Naive B cell (primary cell): ENCODE results near the gene WEE1. TPM values are rescaled to one million over a fixed set of nuclear protein-coding genes. Genes with fewer than 3 reads are reported as not detected.
"Not testable (repeated sequence)": the region's sequence is repeated elsewhere in the genome, so short reads cannot be mapped to it uniquely, and the experiment has no call there.

Source experiments
- ATAC-seq, 2 donors: fragments of 150-1000 bp; cut with Tn5 transposase; 2 replicates each; pipeline ENCODE4 v1.10.0; 2021; ENCODE audit warnings: low read depth in 2 of 2, mild to moderate bottlenecking in 2 of 2, moderate library complexity in 2 of 2
- DNase-seq: peaks from one replicate; pipeline ENCODE4 v3.0.0; 2022
- H3K27ac Mint-ChIP-seq, 6 donors: one replicate each; pipeline ENCODE4 v1.8.0; 2020 to 2022; ENCODE audit warnings: mild to moderate bottlenecking in 6 of 6, mixed read lengths in 6 of 6, moderate library complexity in 5 of 6, inconsistent platforms in 2 of 6
- H3K27me3 Mint-ChIP-seq, 3 donors: one replicate each; pipeline ENCODE4 v1.8.0; 2021 to 2022; ENCODE audit warnings: mixed read lengths in 3 of 3, mild to moderate bottlenecking in 1 of 3
- H3K36me3 Mint-ChIP-seq, 2 donors: one replicate each; pipeline ENCODE4 v1.8.0; 2020 to 2022; ENCODE audit warnings: mixed read lengths in 2 of 2, inconsistent platforms in 1 of 2, mild to moderate bottlenecking in 1 of 2
- H3K4me1 Mint-ChIP-seq, 3 donors: one replicate each; pipeline ENCODE4 v1.8.0; 2020 to 2022; ENCODE audit warnings: mixed read lengths in 3 of 3, inconsistent platforms in 1 of 3, mild to moderate bottlenecking in 1 of 3, moderate library complexity in 1 of 3
- H3K4me3 Mint-ChIP-seq, 8 donors: one replicate each; pipeline ENCODE4 v1.8.0; 2020 to 2022; ENCODE audit warnings: mild to moderate bottlenecking in 8 of 8, mixed read lengths in 8 of 8, moderate library complexity in 8 of 8, inconsistent platforms in 2 of 8
- H3K9me3 Mint-ChIP-seq, 7 donors: one replicate each; pipeline ENCODE4 v1.8.0; 2020 to 2022; ENCODE audit warnings: mixed read lengths in 7 of 7, mild to moderate bottlenecking in 5 of 7, inconsistent platforms in 2 of 7, moderate library complexity in 1 of 7
- polyA plus RNA-seq, 6 donors: library from polyadenylated mRNA; unstranded; fragments of 300-500 nt; fragmentation: Illumina TruSeq; gene quantifications; one replicate each; pipeline ENCODE4 v1.2.3, GENCODE V29; 2021; ENCODE audit warnings: low read depth in 6 of 6

The WEE1 gene
- polyA plus RNA-seq, 6 donors from 2014 or later: 9.6 to 20.6 (median 16.2) TPM

- ATAC-seq: no peak
- H3K27me3 Mint-ChIP-seq: no peaks in the 10 kb centered on the region
- H3K36me3 Mint-ChIP-seq: no peaks in the 10 kb centered on the region
- no peak for DNase-seq
- H3K4me1 Mint-ChIP-seq: peaks cover 35 to 68% (median 45%) of the 10 kb centered on the region in 3 donors
- H3K27ac Mint-ChIP-seq: peak overlapping the region in 1 of 6 donors; percentile 53
- peak overlapping the region in 2 of 8 donors; percentile 30 to 42 for H3K4me3 Mint-ChIP-seq
- H3K9me3 Mint-ChIP-seq: peaks cover 0 to 3% (median 0%) of the 10 kb centered on the region in 7 donors
Observed at GRCh38 chr11:9609841-9610240, 36.4 kb downstream of the WEE1 start.

DNA sequence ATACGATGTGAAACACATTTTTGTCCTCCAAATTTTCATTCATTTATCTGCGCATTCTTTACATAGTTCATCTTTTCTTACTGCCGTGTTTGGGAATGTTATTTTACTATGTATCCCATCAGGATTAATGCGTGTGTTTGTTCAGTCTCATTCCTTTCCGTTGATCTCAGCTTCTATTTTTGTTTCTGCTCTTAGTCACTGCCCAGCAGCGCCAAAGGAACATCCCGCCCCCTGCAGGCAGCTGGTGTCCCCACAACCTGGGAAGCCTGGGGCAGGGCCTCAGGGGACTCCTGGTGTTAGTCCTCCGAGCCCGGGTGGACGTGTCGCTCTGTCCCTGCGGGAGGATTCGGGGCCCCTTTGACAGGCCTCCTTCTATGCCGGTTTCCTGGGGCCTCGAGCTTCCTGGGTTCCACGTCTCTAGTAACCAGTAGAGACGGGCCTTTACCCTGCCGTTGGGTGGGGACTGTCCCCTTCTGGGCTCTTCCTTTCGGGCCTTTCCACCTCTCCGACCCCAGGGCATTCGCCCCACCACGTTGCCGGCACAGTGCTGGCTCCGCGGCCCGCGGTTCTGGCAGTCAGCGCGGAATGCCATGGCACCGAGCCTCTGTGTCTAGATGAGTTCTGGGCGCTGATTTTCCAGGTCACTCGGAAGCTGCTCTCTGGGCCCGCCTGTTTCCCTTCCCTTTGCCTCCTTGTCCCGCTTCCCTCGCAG is 39.8 kb downstream of the WEE1 start:
- H3K4me3 Mint-ChIP-seq: peak overlapping the region; percentile 85 to 98 (median 94)
- H3K9me3 Mint-ChIP-seq: peaks cover 0 to 6% (median 0%) of the 10 kb centered on the region in 7 donors
- DNase-seq (peak; percentile 79), ATAC-seq (peak; percentile 18 to 24)
- peaks cover 0 to 8% of the 10 kb centered on the region in 2 donors for H3K36me3 Mint-ChIP-seq
- peak overlapping the region; percentile 98 to 100 (median 99) for H3K27ac Mint-ChIP-seq
- no peaks in the 10 kb centered on the region for H3K27me3 Mint-ChIP-seq
- H3K4me1 Mint-ChIP-seq: peaks cover 60 to 88% (median 69%) of the 10 kb centered on the region in 3 donors

DNA sequence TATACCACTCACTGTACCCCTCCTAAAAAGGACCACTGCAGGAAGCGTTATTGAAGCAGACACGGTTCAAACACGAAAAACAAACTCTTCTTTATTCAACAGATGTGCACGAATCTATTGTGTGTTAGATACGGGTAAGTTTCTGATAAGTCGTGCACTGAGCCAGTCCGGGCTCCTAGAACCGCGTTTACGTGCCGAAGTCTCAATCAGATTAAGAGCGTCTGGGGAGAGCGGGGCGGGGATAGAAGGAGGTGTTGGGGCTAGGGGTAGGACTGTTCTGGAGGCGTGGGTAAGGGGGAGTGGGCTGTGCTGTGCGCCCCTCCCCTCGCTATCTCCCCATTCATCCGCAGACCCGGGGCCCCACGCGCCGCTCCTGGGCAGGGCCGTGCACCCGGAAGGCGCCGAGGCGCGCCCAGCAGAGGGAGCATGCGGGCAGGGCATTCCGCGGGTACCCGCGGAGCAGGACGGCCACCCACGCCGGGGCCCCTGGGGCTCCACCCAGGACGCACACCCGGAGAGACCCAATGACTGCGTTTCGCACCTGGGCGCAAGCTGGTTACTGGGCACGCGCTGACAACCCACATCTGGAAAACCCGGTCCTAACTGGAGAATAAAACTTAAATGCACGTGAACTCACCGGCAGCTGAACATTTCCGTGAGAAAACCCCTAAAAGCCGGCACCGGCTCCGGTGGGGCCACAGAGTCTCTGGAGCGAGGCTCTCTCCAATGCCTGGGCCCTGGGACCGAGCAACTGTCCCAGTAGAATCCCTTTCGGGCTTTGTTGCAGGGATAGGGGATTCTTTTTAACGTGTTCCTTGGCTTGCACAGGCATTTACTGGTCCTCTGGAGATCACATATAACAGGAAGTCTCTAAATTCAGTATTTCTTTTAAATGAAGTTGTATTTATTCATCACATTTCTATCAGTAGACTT is 40.6 kb downstream of the WEE1 start:
- H3K27me3 Mint-ChIP-seq: no peaks in the 10 kb centered on the region

GRCh38 chr11:9615031-9615451 is 41.6 kb downstream of the WEE1 start:
- peaks cover 63 to 90% (median 73%) of the 10 kb centered on the region in 3 donors for H3K4me1 Mint-ChIP-seq
- H3K27me3 Mint-ChIP-seq: no peaks in the 10 kb centered on the region
- peak overlapping the region; percentile 98 to 100 (median 100) for H3K27ac Mint-ChIP-seq
- ATAC-seq (peak; percentile 63 to 67), DNase-seq (peak; percentile 89)
- peaks cover 0 to 8% of the 10 kb centered on the region in 2 donors for H3K36me3 Mint-ChIP-seq
- peaks cover 0 to 3% (median 0%) of the 10 kb centered on the region in 7 donors for H3K9me3 Mint-ChIP-seq
- peak overlapping the region; percentile 85 to 98 (median 90) for H3K4me3 Mint-ChIP-seq

More for the DNA sequence above, 40.6 kb downstream of the WEE1 start:
- DNase-seq: peak; percentile 95
- Mint-ChIP-seq H3K36me3 (peaks cover 0 to 8% of the 10 kb centered on the region in 2 donors), H3K4me1 (peaks cover 59 to 89% (median 69%) of the 10 kb centered on the region in 3 donors), H3K4me3 (peak overlapping the region; percentile 85 to 98 (median 94)), H3K27ac (peak overlapping the region; percentile 98 to 100 (median 100)), H3K9me3 (peaks cover 0 to 6% (median 0%) of the 10 kb centered on the region in 7 donors)
- ATAC-seq: peak; percentile 68 to 69

DNA sequence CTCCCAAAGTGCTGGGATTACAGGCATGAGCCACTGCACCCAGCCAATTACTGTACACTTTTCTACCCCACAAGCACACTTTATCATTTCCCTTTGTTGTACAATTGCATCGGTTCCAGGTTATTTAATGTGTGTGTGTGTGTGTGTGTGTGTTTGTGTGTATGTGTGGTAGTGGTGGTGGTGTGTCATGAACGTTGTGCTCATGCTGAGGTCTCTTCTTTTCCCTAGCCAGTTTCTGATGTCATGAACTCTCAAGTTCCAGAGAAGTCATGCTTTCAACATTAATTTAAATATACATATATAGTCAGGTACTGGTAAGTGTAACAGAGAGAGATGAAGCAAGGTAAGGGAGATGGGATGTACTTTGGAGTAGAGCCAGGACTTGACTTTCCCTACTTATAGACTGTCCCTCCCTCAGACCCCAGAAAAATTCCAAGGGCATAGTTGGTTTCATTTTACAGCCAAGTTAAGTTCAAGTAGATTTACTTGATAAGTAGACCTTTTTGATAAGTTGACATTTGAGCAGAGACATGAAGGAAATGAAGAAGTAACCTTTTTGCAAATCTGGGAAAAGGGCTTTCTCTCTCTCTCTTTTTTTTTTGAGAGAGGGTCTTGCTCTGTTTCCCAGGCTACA is 42.7 kb downstream of the WEE1 start:
- Mint-ChIP-seq H3K27me3 (no peaks in the 10 kb centered on the region), H3K27ac (peak overlapping the region; percentile 98 to 100 (median 100)), H3K4me3 (peak overlapping the region; percentile 15 to 98 (median 90)), H3K9me3 (peaks cover 0 to 3% (median 0%) of the 10 kb centered on the region in 7 donors), H3K4me1 (peaks cover 61 to 85% (median 73%) of the 10 kb centered on the region in 3 donors), H3K36me3 (peaks cover 0 to 8% of the 10 kb centered on the region in 2 donors)
- ATAC-seq (no peak), DNase-seq (no peak)

DNA sequence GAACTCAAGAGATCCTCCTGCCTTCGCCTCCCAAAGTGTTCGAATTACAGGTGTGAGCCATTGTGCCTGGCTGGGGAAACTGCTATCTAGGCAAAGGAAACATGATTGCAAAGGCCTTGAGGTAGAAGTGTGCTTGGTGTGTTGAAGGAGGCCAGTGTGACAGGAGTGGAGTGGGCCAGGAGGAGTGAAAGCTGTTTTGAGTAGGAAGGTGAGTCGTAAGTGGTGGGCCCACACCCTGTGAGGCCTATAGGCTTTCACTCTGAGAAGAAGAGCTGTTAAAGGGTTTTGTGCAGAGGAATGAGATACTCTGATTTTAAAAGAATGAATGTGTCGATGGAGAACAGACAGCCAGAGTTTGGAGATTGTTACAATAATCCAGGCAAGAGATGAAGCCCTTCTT is 43.4 kb downstream of the WEE1 start:
- Mint-ChIP-seq H3K9me3 (peaks cover 0 to 3% (median 0%) of the 10 kb centered on the region in 7 donors), H3K4me3 (peak overlapping the region in 6 of 8 donors; percentile 23 to 92 (median 74)), H3K4me1 (peaks cover 61 to 85% (median 77%) of the 10 kb centered on the region in 3 donors), H3K27me3 (no peaks in the 10 kb centered on the region), H3K27ac (peak overlapping the region; percentile 98 to 100 (median 100)), H3K36me3 (peaks cover 0 to 8% of the 10 kb centered on the region in 2 donors)
- DNase-seq (no peak), ATAC-seq (no peak)

GRCh38 chr11:9617940-9618339 is 44.5 kb downstream of the WEE1 start:
- H3K27me3 Mint-ChIP-seq: no peaks in the 10 kb centered on the region
- peaks cover 60 to 82% (median 78%) of the 10 kb centered on the region in 3 donors for H3K4me1 Mint-ChIP-seq
- no peak for ATAC-seq
- peaks cover 0 to 3% (median 0%) of the 10 kb centered on the region in 7 donors for H3K9me3 Mint-ChIP-seq
- peaks cover 0 to 8% of the 10 kb centered on the region in 2 donors for H3K36me3 Mint-ChIP-seq
- no peak for DNase-seq
- H3K4me3 Mint-ChIP-seq: peak overlapping the region in 6 of 8 donors; percentile 30 to 79 (median 54)
- peak overlapping the region; percentile 98 to 100 (median 100) for H3K27ac Mint-ChIP-seq

DNA sequence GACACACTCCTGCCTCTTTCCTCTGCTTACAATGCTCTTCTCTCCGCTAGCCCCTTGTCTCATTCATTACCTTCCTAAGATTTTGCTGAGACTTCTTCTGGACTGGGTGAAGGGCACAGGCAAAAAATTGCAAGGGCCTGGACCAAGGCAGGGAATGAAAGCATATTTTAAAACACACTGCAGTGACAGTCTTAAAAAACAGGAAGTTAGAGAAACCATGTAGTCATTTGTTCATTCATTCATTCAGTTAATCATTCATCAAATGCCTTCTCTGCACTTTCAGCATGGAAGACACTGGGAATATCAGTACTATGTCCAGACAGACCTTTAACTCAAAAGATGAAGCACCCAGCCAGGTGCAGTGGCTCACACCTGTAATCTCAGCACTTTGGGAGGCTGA is 45.5 kb downstream of the WEE1 start:
- H3K27me3 Mint-ChIP-seq: no peaks in the 10 kb centered on the region
- no peak for ATAC-seq
- H3K4me1 Mint-ChIP-seq: peaks cover 51 to 75% (median 70%) of the 10 kb centered on the region in 3 donors
- peaks cover 0 to 8% of the 10 kb centered on the region in 2 donors for H3K36me3 Mint-ChIP-seq
- peak overlapping the region; percentile 83 to 100 (median 88) for H3K27ac Mint-ChIP-seq
- H3K9me3 Mint-ChIP-seq: peaks cover 0 to 3% (median 0%) of the 10 kb centered on the region in 7 donors
- DNase-seq: no peak
- peak overlapping the region; percentile 28 to 90 (median 76) for H3K4me3 Mint-ChIP-seq

DNA sequence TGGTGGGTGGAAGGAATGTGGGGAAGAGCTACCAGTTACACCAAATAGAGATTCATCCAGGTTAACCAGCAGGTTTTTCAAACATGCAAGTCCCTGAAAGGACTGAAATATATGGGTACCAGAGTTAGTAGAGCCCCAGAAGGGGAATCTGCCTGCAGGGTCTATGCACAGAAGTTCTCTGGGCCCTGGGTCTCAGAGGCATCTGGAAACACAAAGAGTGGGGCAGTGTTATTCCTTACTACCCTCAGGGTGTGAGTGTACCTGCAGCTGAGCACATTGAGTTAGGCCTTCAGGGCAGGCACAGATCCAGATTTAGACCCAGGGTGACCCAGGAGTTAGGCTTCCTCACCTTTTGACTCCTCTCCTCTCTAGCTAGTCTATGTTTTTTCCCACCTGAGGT is 46.5 kb downstream of the WEE1 start:
- Mint-ChIP-seq H3K4me1 (peaks cover 52 to 77% (median 69%) of the 10 kb centered on the region in 3 donors), H3K36me3 (peaks cover 0 to 8% of the 10 kb centered on the region in 2 donors), H3K27ac (peak overlapping the region; percentile 83 to 100 (median 86)), H3K9me3 (peaks cover 0 to 3% (median 0%) of the 10 kb centered on the region in 7 donors), H3K27me3 (no peaks in the 10 kb centered on the region), H3K4me3 (peak overlapping the region; percentile 29 to 90 (median 76))
- DNase-seq (no peak), ATAC-seq (no peak)

DNA sequence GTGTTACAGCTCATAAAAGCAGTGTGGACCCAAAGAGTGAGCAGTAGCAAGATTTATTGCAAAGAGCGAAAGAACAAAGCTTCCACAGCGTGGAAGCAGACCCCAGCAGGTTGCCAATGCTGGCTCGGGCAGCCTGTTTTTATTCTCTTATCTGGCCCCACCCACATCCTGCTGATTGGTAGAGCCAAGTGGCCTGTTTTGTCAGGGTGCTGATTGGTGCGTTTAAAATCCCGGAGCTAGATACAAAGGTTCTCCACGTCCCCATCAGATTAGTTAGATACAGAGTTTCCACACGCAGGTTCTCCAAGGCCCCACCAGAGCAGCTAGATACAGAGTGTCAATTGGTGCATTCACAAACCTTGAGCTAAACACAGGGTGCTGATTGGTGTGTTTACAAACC is 48.9 kb downstream of the WEE1 start:
- ATAC-seq, H3K9me3 Mint-ChIP-seq, DNase-seq, H3K27me3 Mint-ChIP-seq, H3K36me3 Mint-ChIP-seq: not testable (repeated sequence)
- Mint-ChIP-seq H3K27ac (peak overlapping the region in 2 of 6 donors; percentile 52 to 86), H3K4me3 (peak overlapping the region in 1 of 8 donors; percentile 55), H3K4me1 (peaks cover 50 to 74% (median 58%) of the 10 kb centered on the region in 3 donors)

DNA sequence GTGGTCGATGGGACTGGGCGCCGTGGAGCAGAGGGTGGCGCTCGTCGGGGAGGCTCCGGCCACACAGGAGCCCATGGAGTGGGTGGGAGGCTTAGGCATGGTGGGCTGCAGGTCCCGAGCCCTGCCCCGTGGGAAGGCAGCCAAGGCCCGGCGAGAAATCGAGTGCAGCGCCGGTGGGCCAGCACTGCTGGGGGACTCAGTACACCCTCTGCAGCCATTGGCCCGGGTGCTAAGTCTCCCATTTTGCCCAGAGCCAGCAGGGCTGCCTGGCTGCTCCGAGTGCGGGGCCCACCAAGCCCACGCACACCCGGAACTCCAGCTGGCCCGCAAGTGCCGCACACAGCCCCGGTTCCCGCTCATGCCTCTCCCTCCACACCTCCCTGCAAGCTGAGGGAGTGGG is 49.6 kb downstream of the WEE1 start:
- peaks cover 45 to 67% (median 53%) of the 10 kb centered on the region in 3 donors for H3K4me1 Mint-ChIP-seq
- DNase-seq, H3K36me3 Mint-ChIP-seq, ATAC-seq, H3K27me3 Mint-ChIP-seq, H3K27ac Mint-ChIP-seq, H3K9me3 Mint-ChIP-seq, H3K4me3 Mint-ChIP-seq: not testable (repeated sequence)

GRCh38 chr11:9624448-9624847 is 51.0 kb downstream of the WEE1 start:
- Mint-ChIP-seq H3K4me1 (peaks cover 45 to 62% (median 53%) of the 10 kb centered on the region in 3 donors), H3K27ac (peak overlapping the region in 4 of 6 donors; percentile 45 to 79 (median 56)), H3K4me3 (peak overlapping the region in 1 of 8 donors; percentile 2), H3K9me3 (no peaks in the 10 kb centered on the region), H3K27me3 (no peaks in the 10 kb centered on the region), H3K36me3 (no peaks in the 10 kb centered on the region)
- no peak for DNase-seq
- ATAC-seq: peak; percentile 32 to 63
